H9 (cell line): ENCODE measurements around the gene AEBP2. TPM values are rescaled to one million over a fixed set of nuclear protein-coding genes. Genes with fewer than 3 reads are reported as not detected.
A peak's percentile ranks its signal among the peaks of the same experiment; 100 is the strongest.

ENCODE experiments used
- DNase-seq: peaks from one replicate; pipeline ENCODE4 v3.0.0-alpha.2; 2017
- H2AFZ ChIP-seq: one replicate; pipeline ENCODE4 v1.6.1; 2013; ENCODE audit warnings: mild to moderate bottlenecking, low read length, control low read depth, moderate library complexity
- H2AK5ac ChIP-seq: 2 replicates; pipeline ENCODE4 v1.6.1; 2013; ENCODE audit warnings: low read length, control low read depth, mixed read lengths; ENCODE audit not compliant: insufficient read length
- H2BK120ac ChIP-seq: one replicate; pipeline ENCODE4 v1.6.1; 2013; ENCODE audit warnings: low read depth, mild to moderate bottlenecking, low read length, control low read depth, inconsistent platforms; ENCODE audit not compliant: poor library complexity, severe bottlenecking
- H2BK12ac ChIP-seq: 2 replicates; pipeline ENCODE4 v1.6.1; 2013; ENCODE audit warnings: low read length, control low read depth, mixed read lengths, low read depth; ENCODE audit not compliant: insufficient read length
- H2BK15ac ChIP-seq: 2 replicates; pipeline ENCODE4 v1.6.1; 2013; ENCODE audit warnings: low read depth, low read length, control low read depth
- H2BK20ac ChIP-seq: one replicate; pipeline ENCODE4 v1.6.1; 2013; ENCODE audit warnings: low read depth, mild to moderate bottlenecking, low read length, control low read depth, inconsistent platforms; ENCODE audit not compliant: poor library complexity, severe bottlenecking
- H2BK5ac ChIP-seq: 2 replicates; pipeline ENCODE4 v1.6.1; 2013; ENCODE audit warnings: low read length, control low read depth, mixed read lengths; ENCODE audit not compliant: insufficient read length
- H3K14ac ChIP-seq: 2 replicates; pipeline ENCODE4 v1.6.1; 2013; ENCODE audit warnings: low read length, control low read depth; ENCODE audit not compliant: insufficient read depth
- H3K18ac ChIP-seq: 2 replicates; pipeline ENCODE4 v1.6.1; 2013; ENCODE audit warnings: low read depth, mild to moderate bottlenecking, mixed read lengths, low read length, control low read depth; ENCODE audit not compliant: insufficient read length
- H3K23ac ChIP-seq: 2 replicates; pipeline ENCODE4 v1.6.1; 2013; ENCODE audit warnings: low read length, control low read depth, mixed read lengths, low read depth; ENCODE audit not compliant: insufficient read length
- H3K23me2 ChIP-seq: 2 replicates; pipeline ENCODE4 v1.6.1; 2013; ENCODE audit warnings: low read depth, mild to moderate bottlenecking, mixed read lengths, low read length, control low read depth; ENCODE audit not compliant: insufficient read length, poor library complexity, severe bottlenecking
- H3K27ac ChIP-seq: 2 replicates; pipeline ENCODE4 v1.5.1; 2013; ENCODE audit warnings: low read length, control low read depth, mixed read lengths, low read depth; ENCODE audit not compliant: insufficient read length
- H3K27me3 ChIP-seq: 2 replicates; pipeline ENCODE4 v1.6.1; 2013; ENCODE audit warnings: low read length, control low read depth, inconsistent platforms; ENCODE audit not compliant: insufficient read depth
- H3K4ac ChIP-seq: 2 replicates; pipeline ENCODE4 v1.6.1; 2013; ENCODE audit warnings: low read depth, mild to moderate bottlenecking, control low read depth, inconsistent platforms, low read length, moderate library complexity
- H3K4me1 ChIP-seq: 2 replicates; pipeline ENCODE4 v1.6.1; 2013; ENCODE audit warnings: low read length, control low read depth, inconsistent platforms; ENCODE audit not compliant: insufficient read depth
- H3K4me2 ChIP-seq: 2 replicates; pipeline ENCODE4 v1.6.1; 2013; ENCODE audit warnings: low read length, control low read depth, mixed read lengths; ENCODE audit not compliant: insufficient read length, insufficient read depth
- H3K56ac ChIP-seq: 2 replicates; pipeline ENCODE4 v1.6.1; 2013; ENCODE audit warnings: low read depth, mild to moderate bottlenecking, mixed read lengths, low read length, control low read depth; ENCODE audit not compliant: insufficient read length
- H3K79me1 ChIP-seq: 2 replicates; pipeline ENCODE4 v1.6.1; 2013; ENCODE audit warnings: low read depth, mild to moderate bottlenecking, moderate library complexity, low read length, control low read depth, inconsistent platforms; ENCODE audit not compliant: insufficient read depth, poor library complexity, severe bottlenecking
- H3K79me2 ChIP-seq: 2 replicates; pipeline ENCODE4 v1.6.1; 2013; ENCODE audit warnings: low read length, control low read depth, inconsistent platforms; ENCODE audit not compliant: insufficient read depth
- H3K9ac ChIP-seq: 2 replicates; pipeline ENCODE4 v1.6.1; 2013; ENCODE audit warnings: low read length, control low read depth, mixed read lengths; ENCODE audit not compliant: insufficient read length; ENCODE audit errors: extremely low read depth
- H3K9me3 ChIP-seq: one replicate; pipeline ENCODE4 v1.6.1; 2013; ENCODE audit warnings: low read depth, low read length, inconsistent platforms; ENCODE audit not compliant: control insufficient read depth
- H3T11ph ChIP-seq: one replicate; pipeline ENCODE4 v1.6.1; 2013; ENCODE audit warnings: mild to moderate bottlenecking, low read length, control low read depth, inconsistent platforms
- H4K20me1 ChIP-seq: one replicate; pipeline ENCODE4 v1.6.1; 2013; ENCODE audit not compliant: control insufficient read depth, insufficient read length, insufficient read depth
- H4K5ac ChIP-seq: 2 replicates; pipeline ENCODE4 v1.6.1; 2013; ENCODE audit warnings: low read depth, mild to moderate bottlenecking, mixed read lengths, low read length, control low read depth; ENCODE audit not compliant: insufficient read length
- H4K8ac ChIP-seq: replicated peaks from 2 replicates; pipeline ENCODE4 v1.6.1; 2013; ENCODE audit warnings: low read length, control low read depth, mixed read lengths, low read depth; ENCODE audit not compliant: insufficient read length
- H4K91ac ChIP-seq: 2 replicates; pipeline ENCODE4 v1.6.1; 2013; ENCODE audit warnings: low read depth, mild to moderate bottlenecking, moderate library complexity, mixed read lengths, low read length, control low read depth; ENCODE audit not compliant: insufficient read length
- H3K27ac Mint-ChIP-seq, 3 experiments: 2 replicates in 2 of 3; 3 replicates in 1 of 3; pipeline ENCODE4 v1.8.0; 2020 to 2021; ENCODE audit warnings: mixed read lengths in 3 of 3, mild to moderate bottlenecking in 1 of 3, moderate library complexity in 1 of 3
- H3K27me3 Mint-ChIP-seq: 2 replicates; pipeline ENCODE4 v1.8.0; 2021; ENCODE audit warnings: low read depth, mild to moderate bottlenecking, moderate library complexity, mixed read lengths
- H3K36me3 Mint-ChIP-seq, 3 experiments: 2 replicates in 2 of 3; 3 replicates in 1 of 3; pipeline ENCODE4 v1.8.0; 2020 to 2021; ENCODE audit warnings: low read depth in 3 of 3, mixed read lengths in 3 of 3; ENCODE audit not compliant: insufficient read depth in 1 of 3
- H3K4me1 Mint-ChIP-seq, 2 experiments: 2 replicates each; pipeline ENCODE4 v1.8.0; 2020; ENCODE audit warnings: mixed read lengths in 2 of 2
- H3K4me3 Mint-ChIP-seq, 2 experiments: 2 replicates in 1 of 2; 3 replicates in 1 of 2; pipeline ENCODE4 v1.8.0; 2020 to 2021; ENCODE audit warnings: mild to moderate bottlenecking in 2 of 2, mixed read lengths in 2 of 2, moderate library complexity in 1 of 2
- H3K9me3 Mint-ChIP-seq, 2 experiments: 2 replicates in 1 of 2; 3 replicates in 1 of 2; pipeline ENCODE4 v1.8.0; 2020; ENCODE audit warnings: mild to moderate bottlenecking in 2 of 2, mixed read lengths in 2 of 2, moderate library complexity in 1 of 2
- WGBS: extraction: QIAGEN DNeasy Blood & Tissue Kit; methylation state at CpG from one replicate; pipeline ENCODE4 v1.1.7; 2013; ENCODE audit warnings: missing lambda C conversion rate, low lambda C conversion rate, mixed read lengths; ENCODE audit not compliant: insufficient read length; ENCODE audit errors: extremely low coverage; 5-methylcytosine and 5-hydroxymethylcytosine counted together
- total RNA-seq: library from RNA; stranded (reverse); gene quantifications from 2 replicates; pipeline ENCODE4 v1.2.1, GENCODE V29; 2021
- TF ChIP-seq, protein P1 (sequence below): fragments of 200-600 bp; sonication (generic); conservative IDR thresholded peaks from 3 replicates; pipeline ENCODE4 v1.8.0; 2021; ENCODE audit warnings: antibody characterized with exemption, mild to moderate bottlenecking

The AEBP2 gene
- total RNA-seq, 1 experiment from 2014 or later, result 82.8 TPM

DNA sequence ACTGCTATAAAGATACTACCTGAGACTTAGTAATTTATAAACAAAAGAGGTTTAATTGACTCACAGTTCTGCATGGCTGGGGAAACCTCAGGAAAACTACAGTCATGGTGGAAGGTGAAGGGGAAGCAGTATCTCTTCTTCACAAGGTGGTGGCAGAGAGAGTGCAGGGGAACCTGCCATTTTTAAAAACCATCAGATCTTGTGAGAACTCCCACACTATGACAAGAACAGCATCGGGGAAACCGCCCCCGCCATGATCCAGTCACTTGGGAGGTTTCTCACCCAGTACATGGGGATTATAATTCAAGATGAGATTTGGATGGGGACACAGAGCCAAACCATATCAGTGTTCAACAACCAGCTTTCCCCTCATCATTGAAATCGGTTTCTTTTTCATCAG, 49.9 kb downstream of the AEBP2 start:
- H2BK12ac ChIP-seq, result no peak overlapping the region
- H3K9me3 Mint-ChIP-seq, result no peaks in the 10 kb centered on the region
- no peak overlapping the region for H3K4me2 ChIP-seq
- H3K14ac ChIP-seq, result no peak overlapping the region
- no CpG with 5 or more reads among the region's 4 CpGs for WGBS
- no peak overlapping the region for H3K18ac ChIP-seq
- no peak for DNase-seq
- H3K56ac ChIP-seq, result no peak overlapping the region
- H3K4me1 Mint-ChIP-seq, result peaks cover 22 to 28% of the 10 kb centered on the region in 2 experiments
- no peak overlapping the region for H4K8ac ChIP-seq
- no peaks in the 10 kb centered on the region for H4K20me1 ChIP-seq
- no peak overlapping the region for H4K91ac ChIP-seq
- no peak overlapping the region for H2AK5ac ChIP-seq
- no peak overlapping the region for H4K5ac ChIP-seq
- no peaks in the 10 kb centered on the region for H3K23me2 ChIP-seq
- H3K79me1 ChIP-seq, result peaks cover 4% of the 10 kb centered on the region
- H3K4me1 ChIP-seq, result no peaks in the 10 kb centered on the region; the same call in 1 of the 2 replicates
- H2BK120ac ChIP-seq, result no peak overlapping the region
- H3K27me3 Mint-ChIP-seq, result no peaks in the 10 kb centered on the region
- no peak overlapping the region for H2BK20ac ChIP-seq
- no peak overlapping the region for H3K23ac ChIP-seq
- H3K27me3 ChIP-seq, result no peaks in the 10 kb centered on the region
- H3T11ph ChIP-seq, result no peak overlapping the region
- TF ChIP-seq, protein P1, sequence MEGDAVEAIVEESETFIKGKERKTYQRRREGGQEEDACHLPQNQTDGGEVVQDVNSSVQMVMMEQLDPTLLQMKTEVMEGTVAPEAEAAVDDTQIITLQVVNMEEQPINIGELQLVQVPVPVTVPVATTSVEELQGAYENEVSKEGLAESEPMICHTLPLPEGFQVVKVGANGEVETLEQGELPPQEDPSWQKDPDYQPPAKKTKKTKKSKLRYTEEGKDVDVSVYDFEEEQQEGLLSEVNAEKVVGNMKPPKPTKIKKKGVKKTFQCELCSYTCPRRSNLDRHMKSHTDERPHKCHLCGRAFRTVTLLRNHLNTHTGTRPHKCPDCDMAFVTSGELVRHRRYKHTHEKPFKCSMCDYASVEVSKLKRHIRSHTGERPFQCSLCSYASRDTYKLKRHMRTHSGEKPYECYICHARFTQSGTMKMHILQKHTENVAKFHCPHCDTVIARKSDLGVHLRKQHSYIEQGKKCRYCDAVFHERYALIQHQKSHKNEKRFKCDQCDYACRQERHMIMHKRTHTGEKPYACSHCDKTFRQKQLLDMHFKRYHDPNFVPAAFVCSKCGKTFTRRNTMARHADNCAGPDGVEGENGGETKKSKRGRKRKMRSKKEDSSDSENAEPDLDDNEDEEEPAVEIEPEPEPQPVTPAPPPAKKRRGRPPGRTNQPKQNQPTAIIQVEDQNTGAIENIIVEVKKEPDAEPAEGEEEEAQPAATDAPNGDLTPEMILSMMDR, result no peak
- no peak overlapping the region for H3K4ac ChIP-seq
- H3K9ac ChIP-seq, result no peak overlapping the region
- H3K36me3 Mint-ChIP-seq, result peaks cover 18 to 59% (median 57%) of the 10 kb centered on the region in 3 experiments; a peak in 6 of 7 replicates
- H3K79me2 ChIP-seq, result peaks cover 24% of the 10 kb centered on the region; the same call in 1 of the 2 replicates
- no peaks in the 10 kb centered on the region for H3K9me3 ChIP-seq
- no peak overlapping the region for H3K27ac ChIP-seq
- H2BK5ac ChIP-seq, result no peak overlapping the region
- no peak overlapping the region for H2AFZ ChIP-seq
- H3K4me3 Mint-ChIP-seq, result no peak overlapping the region
- H2BK15ac ChIP-seq, result no peak overlapping the region
- H3K27ac Mint-ChIP-seq, result peak overlapping the region in 2 of 3 experiments; percentile 44 to 76; a peak in 1 of 7 replicates
